GM18870 (cell line): Measurements from ENCODE around the gene LCE1B.

ENCODE experiments used
- ATAC-seq: cut with Tn5 transposase; IDR thresholded peaks from one replicate; pipeline ENCODE4 v1.9.1; 2021; ENCODE audit warnings: moderate library complexity; ENCODE audit not compliant: unreplicated experiment

The LCE1B gene, protein sequence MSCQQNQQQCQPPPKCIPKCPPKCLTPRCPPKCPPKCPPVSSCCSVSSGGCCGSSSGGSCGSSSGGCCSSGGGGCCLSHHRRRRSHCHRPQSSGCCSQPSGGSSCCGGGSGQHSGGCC

DNA sequence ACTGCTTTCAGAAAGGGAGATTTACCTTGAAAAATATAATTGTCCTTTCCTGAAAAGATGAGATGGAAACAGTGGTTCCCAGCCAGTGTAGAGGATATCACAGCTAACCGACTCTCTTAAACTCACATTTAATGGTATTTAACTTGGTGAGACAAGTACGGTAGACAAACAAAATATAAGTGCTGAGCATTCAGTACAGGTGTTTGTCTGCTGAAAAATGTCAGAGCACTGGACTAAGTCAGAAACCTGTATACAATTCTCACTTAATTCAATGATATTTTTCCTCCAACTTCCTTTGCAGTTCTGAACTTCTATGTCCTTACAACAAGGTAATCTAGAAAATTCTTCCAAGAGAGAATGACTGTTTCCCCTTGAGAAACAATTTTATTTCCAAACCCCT is at the start of gene LCE1B:
TSS of gene LCE1B (plus strand) at position 301 of the 400 bp plus-strand sequence. CDS start 476 bp downstream, outside the sequence.
- no peak for ATAC-seq

- ATAC-seq = no peak
These were observed 42.8 kb upstream of the LCE1B start for GRCh38 chr1:152768847-152769533.

- ATAC-seq = no peak
These were observed 41.4 kb upstream of the LCE1B start for GRCh38 chr1:152770411-152770810.

DNA sequence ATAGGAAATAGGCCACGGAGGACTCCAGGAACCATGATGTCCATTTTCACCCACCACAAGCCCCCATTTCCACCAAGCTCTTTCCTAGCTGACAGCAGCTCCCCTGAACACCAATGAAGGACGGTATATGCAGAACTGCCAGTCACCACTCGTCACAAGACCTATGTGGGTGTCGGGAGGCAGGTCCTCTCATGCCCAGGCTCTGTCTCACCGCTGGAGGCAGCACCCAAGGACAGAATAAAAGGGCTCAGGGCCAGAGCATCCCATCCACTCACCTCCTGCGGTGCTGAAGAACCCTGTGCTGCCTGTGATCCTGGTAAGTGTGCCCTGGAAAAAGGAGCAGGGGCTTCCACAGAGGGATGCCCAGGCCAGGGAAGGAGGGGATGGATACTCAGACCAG is 36.9 kb upstream of the LCE1B start, which contains the start of gene LCE1F:
TSS of gene LCE1F (plus strand) at position 266 of the 400 bp plus-strand sequence. CDS start 1,232 bp downstream, outside the sequence.
- no peak for ATAC-seq

GRCh38 chr1:152776361-152776760 is 35.4 kb upstream of the LCE1B start:
- ATAC-seq = no peak

DNA sequence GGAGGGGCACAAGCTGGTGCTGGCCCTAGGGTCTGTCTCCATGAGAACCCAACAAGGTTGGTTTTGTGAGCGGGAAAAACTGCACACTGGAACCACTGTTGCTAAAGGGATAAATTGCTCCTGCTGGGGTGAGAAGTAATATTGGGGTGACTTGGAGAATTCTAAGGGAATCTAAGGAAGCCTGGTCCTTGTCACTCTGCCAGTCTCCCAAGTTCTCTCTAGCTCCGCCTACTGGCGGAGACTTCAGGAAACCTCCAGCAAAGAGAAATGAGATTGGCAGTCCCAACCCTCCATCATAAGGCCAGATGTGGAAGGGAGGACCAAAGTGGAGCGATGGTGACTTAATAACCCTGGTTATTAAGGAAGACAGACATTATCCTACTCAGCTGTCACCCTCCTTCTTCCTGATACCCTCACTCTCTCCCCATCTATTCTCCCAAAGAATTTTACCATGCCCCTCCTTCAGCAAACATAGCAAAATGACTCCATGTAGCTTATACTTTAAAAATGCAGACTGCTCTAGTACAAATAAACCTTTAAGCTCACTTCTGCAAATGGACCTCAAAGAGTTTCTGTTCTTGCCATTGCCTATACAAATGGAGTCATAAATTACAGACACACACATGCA is 34.1 kb upstream of the LCE1B start:
- ATAC-seq = no peak

DNA sequence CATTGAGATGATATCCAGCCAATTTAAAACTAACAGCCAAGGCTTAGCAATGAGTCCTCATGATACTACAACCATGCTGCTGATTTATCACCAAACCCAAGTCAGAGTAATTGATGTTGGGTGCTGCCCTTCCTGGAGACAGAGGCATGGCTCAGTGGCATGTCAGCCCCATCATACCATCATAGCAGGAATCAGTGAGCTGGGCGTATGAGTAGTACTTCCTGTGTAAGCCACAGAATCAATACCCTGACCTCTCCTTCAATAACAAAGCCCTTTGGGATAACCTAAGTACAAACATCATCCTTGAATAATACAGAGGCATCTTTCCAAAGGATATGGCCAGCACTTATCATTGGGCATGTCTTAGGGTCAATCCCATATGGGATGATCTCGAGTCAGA is 28.7 kb upstream of the LCE1B start:
- ATAC-seq = no peak

DNA sequence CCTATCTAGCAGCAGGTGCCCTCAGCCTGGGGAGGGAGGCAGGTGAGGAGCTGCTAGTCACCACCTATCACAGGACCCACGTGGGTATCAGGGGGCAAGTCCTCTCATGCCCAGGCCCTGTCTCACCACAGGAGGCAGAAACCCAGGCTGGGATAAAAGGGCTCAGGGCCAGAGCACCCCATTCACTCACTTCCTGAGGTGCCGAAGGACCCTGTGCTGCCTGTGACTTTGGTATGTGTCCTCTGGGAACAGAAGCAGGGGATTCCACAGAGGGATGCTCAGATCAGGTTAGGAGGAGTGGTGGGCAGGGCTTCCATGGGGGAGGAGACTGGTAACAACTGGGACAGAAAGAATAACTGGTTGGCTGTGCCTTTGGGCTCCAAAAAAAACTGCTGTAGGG is 25.7 kb upstream of the LCE1B start, which contains the start of gene LCE1E:
TSS of gene LCE1E (plus strand) at position 181 of the 400 bp plus-strand sequence. CDS start 1,043 bp downstream, outside the sequence.
- ATAC-seq = no peak

DNA sequence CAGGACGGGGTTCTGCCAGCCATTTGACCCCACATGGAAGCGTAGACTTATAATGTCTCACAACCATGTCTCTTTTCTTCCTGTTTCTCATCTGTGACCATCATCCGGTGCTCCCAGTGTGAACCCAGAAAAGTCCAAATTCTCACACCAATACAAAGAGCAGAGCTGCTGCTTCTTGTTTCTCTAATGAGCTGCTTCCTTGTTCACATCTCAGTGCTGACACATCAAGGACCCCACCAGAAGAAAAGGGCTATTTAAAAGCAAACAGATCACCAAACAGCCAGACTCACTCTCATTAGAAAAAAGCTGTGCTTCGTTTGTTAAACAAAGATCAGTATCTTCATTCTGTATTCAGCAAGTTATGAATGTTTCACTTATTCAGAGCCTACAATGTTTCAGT is 16.1 kb upstream of the LCE1B start:
- ATAC-seq = no peak

DNA sequence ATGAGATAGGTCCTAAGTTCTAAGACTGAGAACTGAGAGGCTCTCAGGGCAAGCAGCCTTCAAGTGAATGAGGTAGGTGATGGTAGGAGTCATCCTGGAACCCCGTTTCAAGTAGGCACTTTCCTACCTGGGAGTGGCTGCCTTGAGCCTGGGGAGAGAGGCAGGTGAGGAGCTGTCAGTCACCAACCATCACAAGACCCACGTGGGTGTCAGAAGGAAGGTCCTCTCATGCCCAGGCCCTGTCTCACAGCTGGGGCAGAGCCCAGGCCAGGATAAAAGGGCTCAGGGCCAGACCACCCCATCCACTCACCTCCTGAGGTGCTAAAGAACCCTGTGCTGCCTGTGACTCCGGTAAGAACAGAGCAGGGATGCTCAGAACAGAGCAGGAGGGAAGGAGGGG is 15.3 kb upstream of the LCE1B start, which contains the start of gene LCE1D:
TSS of gene LCE1D (plus strand) at position 301 of the 400 bp plus-strand sequence. CDS start 1,074 bp downstream, outside the sequence.
- ATAC-seq = no peak

DNA sequence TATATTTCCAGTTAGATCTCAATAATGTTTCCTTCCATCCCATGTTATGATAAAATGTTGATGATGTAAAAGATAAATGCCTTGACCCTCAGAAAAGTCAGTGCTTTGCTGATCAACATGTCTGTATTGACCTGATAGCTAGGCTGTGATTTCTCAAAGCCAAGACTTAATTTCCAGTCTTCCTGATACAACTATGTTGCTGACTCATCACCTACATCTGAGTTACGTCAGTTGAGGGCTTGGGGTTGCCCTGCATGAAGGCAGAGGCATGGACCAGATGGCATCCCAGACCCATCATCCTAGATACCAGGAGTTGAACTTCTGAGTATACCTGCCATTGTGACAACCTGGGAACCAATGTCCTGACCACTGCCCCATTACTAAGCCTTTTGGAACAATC is 10.4 kb upstream of the LCE1B start:
- ATAC-seq = no peak

DNA sequence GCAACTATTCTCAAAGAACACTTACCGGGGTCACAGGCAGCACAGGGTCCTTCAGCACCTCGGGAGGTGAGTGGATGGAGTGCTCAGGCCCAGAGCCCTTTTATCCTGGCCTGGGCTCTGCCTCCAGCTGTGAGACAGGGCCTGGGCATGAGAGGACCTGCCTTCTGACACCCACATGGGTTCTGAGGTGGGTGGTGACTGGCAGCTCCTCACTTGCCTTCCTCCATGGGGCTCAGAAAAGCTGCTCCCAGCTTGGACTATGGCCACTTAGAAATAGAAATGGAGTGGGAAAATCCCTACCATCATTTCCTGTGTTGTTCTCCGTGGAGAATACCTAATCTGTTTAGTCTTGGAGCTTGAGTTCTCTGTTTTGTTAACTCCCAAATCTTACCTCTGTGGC is 5.2 kb upstream of the LCE1B start, which contains the start of gene LCE1C:
TSS of gene LCE1C (minus strand) at position 76 of the 400 bp plus-strand sequence. CDS start 1,173 bp downstream, outside the sequence.
- no peak for ATAC-seq

DNA sequence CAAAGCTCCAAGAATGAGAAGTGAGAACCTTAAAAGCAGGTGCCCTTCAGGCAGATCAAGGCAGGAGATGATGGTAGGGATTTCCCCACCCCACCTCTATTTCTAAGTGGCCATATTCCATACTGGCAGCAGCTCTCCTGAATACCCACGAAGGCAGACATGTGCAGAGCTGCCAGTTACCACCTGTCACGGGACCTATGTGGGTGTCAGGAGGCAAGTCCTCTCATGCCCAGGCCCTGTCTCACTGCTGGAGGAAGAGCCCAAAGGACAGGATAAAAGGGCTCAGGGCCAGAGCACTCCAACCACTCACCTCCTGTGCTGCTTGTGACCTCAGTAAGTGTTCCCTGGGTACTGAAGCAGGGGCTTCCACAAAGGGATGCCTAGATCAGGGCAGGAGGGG is 721 bp upstream of the LCE1B start:
- no peak for ATAC-seq

GRCh38 chr1:152817309-152817708 is 5.5 kb downstream of the LCE1B start:
- no peak for ATAC-seq

DNA sequence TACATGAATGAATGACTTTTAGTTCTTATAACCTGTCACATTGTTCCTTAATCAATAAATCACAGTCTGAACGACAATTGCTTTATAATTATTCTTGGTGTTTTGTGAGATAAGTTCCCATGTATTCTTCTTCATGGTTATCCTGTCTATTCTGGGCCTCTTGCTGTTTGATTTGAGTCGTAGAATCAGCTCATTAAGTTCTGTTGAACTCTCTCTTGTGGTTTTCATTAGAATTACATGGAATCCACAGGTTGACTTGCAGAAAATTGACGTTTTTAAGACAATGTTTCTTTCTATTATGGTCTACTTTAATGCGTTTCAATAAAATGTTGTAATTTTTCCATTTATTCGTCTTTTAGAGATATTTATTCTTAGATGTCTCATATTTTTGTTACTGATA is 11.5 kb downstream of the LCE1B start:
- no peak for ATAC-seq

GRCh38 chr1:152824964-152825363 is 13.2 kb downstream of the LCE1B start:
- no peak for ATAC-seq

DNA sequence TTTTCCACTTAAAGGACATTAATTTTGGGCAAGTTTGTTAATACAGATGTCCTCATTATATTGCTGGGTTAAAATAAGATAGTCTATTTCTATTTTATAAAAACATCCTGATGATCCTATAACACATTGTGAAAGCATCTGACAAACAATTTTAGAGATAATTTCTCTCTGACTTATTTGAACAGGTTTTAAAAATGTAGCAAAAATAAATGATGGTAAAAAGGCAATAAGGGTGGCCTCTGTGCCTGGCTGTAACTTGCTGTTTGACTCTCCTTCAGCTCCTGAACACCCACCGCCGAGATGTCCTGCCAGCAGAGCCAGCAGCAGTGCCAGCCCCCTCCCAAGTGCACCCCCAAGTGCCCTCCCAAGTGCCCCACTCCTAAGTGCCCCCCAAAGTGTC is 15.4 kb downstream of the LCE1B start, which contains the start of gene LCE1A:
TSS of gene LCE1A (plus strand) at position 301 of the 400 bp plus-strand sequence. CDS start at position 301, 0 bp downstream.
- no peak for ATAC-seq

GRCh38 chr1:152836870-152837269 is 25.1 kb downstream of the LCE1B start:
- no peak for ATAC-seq

DNA sequence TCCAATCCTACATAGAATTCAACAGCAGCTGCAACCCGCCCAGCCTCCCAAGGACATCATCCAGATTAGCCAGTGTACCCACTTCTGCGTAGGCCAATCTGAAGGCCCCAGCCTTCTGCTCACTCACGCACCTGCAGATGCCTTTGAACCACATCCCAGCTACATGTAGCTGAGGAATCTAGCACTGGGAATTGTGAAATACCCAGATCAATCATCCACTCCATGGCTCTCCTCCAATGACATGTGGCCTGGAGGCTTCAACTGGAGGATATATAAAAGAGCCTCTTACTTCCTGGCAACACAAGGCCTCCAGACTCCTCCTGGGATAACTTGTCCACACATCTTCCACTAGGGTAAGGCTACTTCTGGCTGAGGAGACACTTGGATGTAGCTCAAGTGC is 30.8 kb downstream of the LCE1B start, which contains the start of gene LCE6A:
TSS of gene LCE6A (plus strand) at position 301 of the 400 bp plus-strand sequence. CDS start 665 bp downstream, outside the sequence.
- no peak for ATAC-seq

GRCh38 chr1:152855661-152856060 is 43.9 kb downstream of the LCE1B start:
- ATAC-seq = no peak

DNA sequence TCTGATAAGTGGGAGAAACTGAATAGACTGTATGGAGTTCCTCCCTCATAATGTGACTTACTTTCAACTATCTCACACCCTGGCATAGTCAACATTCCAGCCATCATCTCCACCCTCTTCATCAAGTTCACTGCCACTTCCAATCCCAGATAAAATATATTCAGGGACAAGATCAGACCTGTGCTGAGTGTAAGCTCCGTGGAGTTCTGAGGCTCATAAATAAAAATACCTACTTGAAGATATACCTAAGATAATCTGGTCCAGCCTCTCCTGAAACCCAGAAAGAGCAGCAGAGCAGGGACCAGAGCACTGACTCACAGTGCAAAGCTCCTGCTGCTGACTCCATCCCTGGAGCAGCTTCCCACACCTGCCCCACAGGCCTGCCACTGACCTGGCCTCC is 46.3 kb downstream of the LCE1B start:
- no peak for ATAC-seq

DNA sequence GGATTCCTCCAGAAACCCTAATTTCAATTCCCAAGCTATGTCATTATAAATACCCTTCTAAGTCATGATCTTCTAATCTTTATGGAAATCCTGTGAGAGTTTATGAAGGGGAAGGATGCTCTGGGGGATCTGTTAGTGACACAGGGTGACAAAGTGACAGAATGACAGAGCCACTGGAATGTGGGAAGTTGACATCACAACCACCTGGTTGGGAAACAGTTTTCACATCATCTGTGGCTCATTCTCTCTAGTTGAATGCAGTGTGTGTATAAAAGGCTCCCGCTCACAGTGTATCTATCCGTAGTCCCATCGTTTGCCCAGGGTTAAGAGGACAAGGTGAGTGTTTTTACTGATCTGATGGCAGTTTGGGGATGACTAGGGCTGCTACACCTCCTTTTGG is 47.9 kb downstream of the LCE1B start, which contains the start of gene LCE7A:
TSS of gene LCE7A (plus strand) at position 301 of the 400 bp plus-strand sequence. CDS start 702 bp downstream, outside the sequence.
- no peak for ATAC-seq
